GM21723 (cell line): ENCODE results near the gene TRPV5.

ENCODE experiments used
- ATAC-seq: cut with Tn5 transposase; IDR thresholded peaks from one replicate; pipeline ENCODE4 v1.9.1; 2021; ENCODE audit warnings: mild to moderate bottlenecking, moderate library complexity; ENCODE audit not compliant: unreplicated experiment

TRPV5 gene

GRCh38 chr7:142941541-142941940 lies 8.0 kb upstream of the TRPV5 start:
- ATAC-seq = no peak

- no peak for ATAC-seq
These were observed 7.5 kb upstream of the TRPV5 start for GRCh38 chr7:142940966-142941535.

- ATAC-seq = no peak
These were observed 5.8 kb upstream of the TRPV5 start, which contains the start of gene LLCFC1 for GRCh38 chr7:142939226-142939910. Gene LLCFC1, plus strand, starts transcription at chr7:142939484. Its CDS starts 138 bp downstream, at chr7:142939622.

- no peak for ATAC-seq
These were observed 5.1 kb upstream of the TRPV5 start for GRCh38 chr7:142938611-142939010.

- no peak for ATAC-seq
These were observed 2.5 kb upstream of the TRPV5 start for GRCh38 chr7:142935941-142936565.

GRCh38 chr7:142934056-142934455 lies 510 bp upstream of the TRPV5 start:
- ATAC-seq = no peak

- ATAC-seq = no peak
These were observed 462 bp downstream of the TRPV5 start for GRCh38 chr7:142933092-142933475.

GRCh38 chr7:142932386-142933091 lies 1.0 kb downstream of the TRPV5 start:
- ATAC-seq = no peak

- ATAC-seq = no peak
These were observed 3.3 kb downstream of the TRPV5 start for GRCh38 chr7:142930126-142930730.

- ATAC-seq = no peak
These were observed 5.6 kb downstream of the TRPV5 start for GRCh38 chr7:142927949-142928348.

GRCh38 chr7:142927085-142927745 lies 6.3 kb downstream of the TRPV5 start:
- no peak for ATAC-seq

GRCh38 chr7:142925413-142925812 lies 8.1 kb downstream of the TRPV5 start:
- no peak for ATAC-seq

- no peak for ATAC-seq
These were observed 10.2 kb downstream of the TRPV5 start for GRCh38 chr7:142923391-142923790.

- no peak for ATAC-seq
These were observed 13.9 kb downstream of the TRPV5 start for GRCh38 chr7:142919656-142920055.

- no peak for ATAC-seq
These were observed 14.6 kb downstream of the TRPV5 start for GRCh38 chr7:142918901-142919300.

GRCh38 chr7:142917447-142917846 lies 16.1 kb downstream of the TRPV5 start:
- no peak for ATAC-seq

- no peak for ATAC-seq
These were observed 17.0 kb downstream of the TRPV5 start for GRCh38 chr7:142916508-142916907.

- no peak for ATAC-seq
These were observed 18.2 kb downstream of the TRPV5 start for GRCh38 chr7:142915315-142915714.

GRCh38 chr7:142914121-142914520 lies 19.4 kb downstream of the TRPV5 start:
- no peak for ATAC-seq

GRCh38 chr7:142913566-142913965 lies 20.0 kb downstream of the TRPV5 start:
- ATAC-seq = no peak

GRCh38 chr7:142913051-142913450 lies 20.5 kb downstream of the TRPV5 start:
- ATAC-seq = no peak
